Activated T-helper 2 cell treated with anti-CD3 and anti-CD28 coated beads, Interferon-gamma antibody, Interleukin-2, Interleukin-4, amounts not matched to agents 10 μg/mL and 5 μg/mL and 100 μg/mL, durations not matched to agents 14 hours and 24 hours and 36 hours (primary cell): ENCODE measurements around the gene CEP55. TPM values are rescaled to one million over a fixed set of nuclear protein-coding genes. Genes with fewer than 3 reads are reported as not detected.

ENCODE experiments used
- total RNA-seq: library from RNA; stranded (reverse); gene quantifications from 2 replicates; pipeline ENCODE4 v1.2.3, GENCODE V29; 2022

The CEP55 gene
- total RNA-seq, 1 donor from 2014 or later, result 72.6 TPM

Other genes with a start within 250 kb of the CEP55 start
- gene MYOF, start 14.3 kb upstream of the CEP55 start, total RNA-seq, result 32.5 and 33.2 TPM in 2 replicates
- not detected in 2 replicates for gene FFAR4, start 70.1 kb downstream of the CEP55 start, total RNA-seq
- not detected in 2 replicates for gene RBP4, start 104.6 kb downstream of the CEP55 start, total RNA-seq
- gene PDE6C, start 115.9 kb downstream of the CEP55 start, total RNA-seq, result not detected in 2 replicates
- 18.6 and 20.7 TPM in 2 replicates for gene FRA10AC1, start 206.0 kb downstream of the CEP55 start, total RNA-seq